ENCODE measurements around the gene GRAMD4. TPM values are rescaled to one million over a fixed set of nuclear protein-coding genes. Genes with fewer than 3 reads are reported as not detected.

GRAMD4 gene
- total and polyA plus RNA-seq, 10 of the 15 experiments (the other 5 are each of a cell fraction or from before 2014, with no cell fraction given) = 0.21 to 45.5 (median 10.6) TPM

DNA sequence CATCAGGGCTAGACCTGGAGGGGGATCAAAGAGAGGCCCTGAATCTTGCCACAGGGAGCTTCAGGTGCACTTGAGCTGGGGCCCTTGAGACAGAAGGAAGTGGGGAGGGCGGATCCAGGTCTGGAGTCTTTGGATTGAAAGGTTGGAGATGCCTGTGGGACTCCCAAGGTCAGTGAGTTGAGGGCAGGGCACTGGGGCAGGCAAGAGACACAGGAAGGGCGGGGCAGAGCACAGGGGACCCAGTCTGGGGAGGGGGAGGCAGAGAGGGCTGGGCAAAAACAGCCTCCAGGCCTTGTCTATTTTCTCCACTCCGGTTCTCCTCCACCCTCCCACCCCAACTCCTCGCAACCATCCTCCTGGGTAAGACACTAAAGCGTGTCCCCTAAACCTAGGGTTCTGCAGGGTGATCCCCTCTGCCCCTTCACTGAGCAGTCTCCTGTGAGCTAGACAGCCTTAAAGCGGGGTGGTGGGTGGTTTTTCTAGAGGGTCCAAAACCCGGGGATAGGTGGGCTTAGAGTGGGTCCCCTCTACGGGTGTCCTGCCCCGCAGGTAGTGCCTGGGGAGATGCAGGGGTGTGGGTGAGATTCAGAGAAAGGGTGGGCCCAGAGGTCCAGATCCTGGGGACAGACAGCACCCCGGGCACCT lies 44.2 kb upstream of the GRAMD4 start:
- intact Hi-C loops (cut with micrococcal nuclease; ENCODE audit: unreplicated experiment) = loop anchor here (5.0 kb wide), 1 partner anchor 36 kb away; no protein-coding TSS in a partner anchor
- ChIA-PET POLR2A (no interaction called here), SMC1A (ENCODE audit: uncharacterized antibody, unreplicated experiment) (interaction anchor here (0.6 kb wide), 1 partner anchor 114 kb away, joined by 4 read pairs; no protein-coding TSS in a partner anchor), CTCF (interaction anchor here (1.8 kb wide), 1 partner anchor 12 kb away, joined by 6 read pairs; no protein-coding TSS in a partner anchor), RAD21 (ENCODE audit: unreplicated experiment) (interaction anchor here (0.9 kb wide), 1 partner anchor 39 kb away, joined by 3 read pairs; no protein-coding TSS in a partner anchor)
- Histone ChIP-seq H4K20me1 (ENCODE audit: control insufficient read depth, insufficient read depth) (no peaks in the 10 kb centered on the region), H3K9ac (ENCODE audit: control insufficient read depth, insufficient read depth, low read length) (no peak overlapping the region; the same call in 1 of the 2 replicates), H2AFZ (ENCODE audit: control insufficient read depth, low read depth, low read length) (peak overlapping the region; percentile 72), H3K4me2 (ENCODE audit: control insufficient read depth, insufficient read depth) (peak overlapping the region; percentile 84), H3K9me3 (replicated peaks; ENCODE audit: control insufficient read depth, insufficient read depth, low read length) (peaks cover 5% of the 10 kb centered on the region; the same call in 1 of the 3 replicates), H3K27me3 (replicated peaks in 1 of 2; ENCODE audit: control insufficient read depth in 2 of 2, insufficient read depth in 2 of 2, low read length in 1 of 2) (no peaks in the 10 kb centered on the region; a peak in 1 of 4 replicates), H3K4me1 (ENCODE audit: control insufficient read depth, insufficient read depth, low read length) (peaks cover 8% of the 10 kb centered on the region), H3K27ac (ENCODE audit: control insufficient read depth, insufficient read depth) (no peak overlapping the region), H3K4me3 (no peak overlapping the region), H3K36me3 (ENCODE audit: control insufficient read depth in 2 of 2, insufficient read depth in 2 of 2, low read length in 1 of 2) (no peaks in the 10 kb centered on the region), H3K79me2 (ENCODE audit: control insufficient read depth, insufficient read depth, low read length) (no peaks in the 10 kb centered on the region; the same call in 1 of the 2 replicates)
- TF ChIP-seq MYC (IDR thresholded peaks at IDR 0.05; ENCODE audit: insufficient read depth, insufficient read length, insufficient replicate concordance, low read length, severe bottlenecking) (no peak), EP300 (IDR thresholded peaks at IDR 0.05; ENCODE audit: borderline replicate concordance in 1 of 2, control insufficient read depth in 1 of 2, low read depth in 2 of 2, low read length in 2 of 2) (no peak), TCF12 (IDR thresholded peaks at IDR 0.05; ENCODE audit: low read depth, low read length) (no peak)
- TF ChIP-seq, protein P1, sequence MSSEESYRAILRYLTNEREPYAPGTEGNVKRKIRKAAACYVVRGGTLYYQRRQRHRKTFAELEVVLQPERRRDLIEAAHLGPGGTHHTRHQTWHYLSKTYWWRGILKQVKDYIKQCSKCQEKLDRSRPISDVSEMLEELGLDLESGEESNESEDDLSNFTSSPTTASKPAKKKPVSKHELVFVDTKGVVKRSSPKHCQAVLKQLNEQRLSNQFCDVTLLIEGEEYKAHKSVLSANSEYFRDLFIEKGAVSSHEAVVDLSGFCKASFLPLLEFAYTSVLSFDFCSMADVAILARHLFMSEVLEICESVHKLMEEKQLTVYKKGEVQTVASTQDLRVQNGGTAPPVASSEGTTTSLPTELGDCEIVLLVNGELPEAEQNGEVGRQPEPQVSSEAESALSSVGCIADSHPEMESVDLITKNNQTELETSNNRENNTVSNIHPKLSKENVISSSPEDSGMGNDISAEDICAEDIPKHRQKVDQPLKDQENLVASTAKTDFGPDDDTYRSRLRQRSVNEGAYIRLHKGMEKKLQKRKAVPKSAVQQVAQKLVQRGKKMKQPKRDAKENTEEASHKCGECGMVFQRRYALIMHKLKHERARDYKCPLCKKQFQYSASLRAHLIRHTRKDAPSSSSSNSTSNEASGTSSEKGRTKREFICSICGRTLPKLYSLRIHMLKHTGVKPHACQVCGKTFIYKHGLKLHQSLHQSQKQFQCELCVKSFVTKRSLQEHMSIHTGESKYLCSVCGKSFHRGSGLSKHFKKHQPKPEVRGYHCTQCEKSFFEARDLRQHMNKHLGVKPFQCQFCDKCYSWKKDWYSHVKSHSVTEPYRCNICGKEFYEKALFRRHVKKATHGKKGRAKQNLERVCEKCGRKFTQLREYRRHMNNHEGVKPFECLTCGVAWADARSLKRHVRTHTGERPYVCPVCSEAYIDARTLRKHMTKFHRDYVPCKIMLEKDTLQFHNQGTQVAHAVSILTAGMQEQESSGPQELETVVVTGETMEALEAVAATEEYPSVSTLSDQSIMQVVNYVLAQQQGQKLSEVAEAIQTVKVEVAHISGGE (CRISPR knock-in tag; IDR thresholded peaks at IDR 0.05) = no peak
- TF ChIP-seq, protein P2, sequence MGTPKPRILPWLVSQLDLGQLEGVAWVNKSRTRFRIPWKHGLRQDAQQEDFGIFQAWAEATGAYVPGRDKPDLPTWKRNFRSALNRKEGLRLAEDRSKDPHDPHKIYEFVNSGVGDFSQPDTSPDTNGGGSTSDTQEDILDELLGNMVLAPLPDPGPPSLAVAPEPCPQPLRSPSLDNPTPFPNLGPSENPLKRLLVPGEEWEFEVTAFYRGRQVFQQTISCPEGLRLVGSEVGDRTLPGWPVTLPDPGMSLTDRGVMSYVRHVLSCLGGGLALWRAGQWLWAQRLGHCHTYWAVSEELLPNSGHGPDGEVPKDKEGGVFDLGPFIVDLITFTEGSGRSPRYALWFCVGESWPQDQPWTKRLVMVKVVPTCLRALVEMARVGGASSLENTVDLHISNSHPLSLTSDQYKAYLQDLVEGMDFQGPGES (IDR thresholded peaks at IDR 0.05) = no peak
- TF ChIP-seq, protein P3, sequence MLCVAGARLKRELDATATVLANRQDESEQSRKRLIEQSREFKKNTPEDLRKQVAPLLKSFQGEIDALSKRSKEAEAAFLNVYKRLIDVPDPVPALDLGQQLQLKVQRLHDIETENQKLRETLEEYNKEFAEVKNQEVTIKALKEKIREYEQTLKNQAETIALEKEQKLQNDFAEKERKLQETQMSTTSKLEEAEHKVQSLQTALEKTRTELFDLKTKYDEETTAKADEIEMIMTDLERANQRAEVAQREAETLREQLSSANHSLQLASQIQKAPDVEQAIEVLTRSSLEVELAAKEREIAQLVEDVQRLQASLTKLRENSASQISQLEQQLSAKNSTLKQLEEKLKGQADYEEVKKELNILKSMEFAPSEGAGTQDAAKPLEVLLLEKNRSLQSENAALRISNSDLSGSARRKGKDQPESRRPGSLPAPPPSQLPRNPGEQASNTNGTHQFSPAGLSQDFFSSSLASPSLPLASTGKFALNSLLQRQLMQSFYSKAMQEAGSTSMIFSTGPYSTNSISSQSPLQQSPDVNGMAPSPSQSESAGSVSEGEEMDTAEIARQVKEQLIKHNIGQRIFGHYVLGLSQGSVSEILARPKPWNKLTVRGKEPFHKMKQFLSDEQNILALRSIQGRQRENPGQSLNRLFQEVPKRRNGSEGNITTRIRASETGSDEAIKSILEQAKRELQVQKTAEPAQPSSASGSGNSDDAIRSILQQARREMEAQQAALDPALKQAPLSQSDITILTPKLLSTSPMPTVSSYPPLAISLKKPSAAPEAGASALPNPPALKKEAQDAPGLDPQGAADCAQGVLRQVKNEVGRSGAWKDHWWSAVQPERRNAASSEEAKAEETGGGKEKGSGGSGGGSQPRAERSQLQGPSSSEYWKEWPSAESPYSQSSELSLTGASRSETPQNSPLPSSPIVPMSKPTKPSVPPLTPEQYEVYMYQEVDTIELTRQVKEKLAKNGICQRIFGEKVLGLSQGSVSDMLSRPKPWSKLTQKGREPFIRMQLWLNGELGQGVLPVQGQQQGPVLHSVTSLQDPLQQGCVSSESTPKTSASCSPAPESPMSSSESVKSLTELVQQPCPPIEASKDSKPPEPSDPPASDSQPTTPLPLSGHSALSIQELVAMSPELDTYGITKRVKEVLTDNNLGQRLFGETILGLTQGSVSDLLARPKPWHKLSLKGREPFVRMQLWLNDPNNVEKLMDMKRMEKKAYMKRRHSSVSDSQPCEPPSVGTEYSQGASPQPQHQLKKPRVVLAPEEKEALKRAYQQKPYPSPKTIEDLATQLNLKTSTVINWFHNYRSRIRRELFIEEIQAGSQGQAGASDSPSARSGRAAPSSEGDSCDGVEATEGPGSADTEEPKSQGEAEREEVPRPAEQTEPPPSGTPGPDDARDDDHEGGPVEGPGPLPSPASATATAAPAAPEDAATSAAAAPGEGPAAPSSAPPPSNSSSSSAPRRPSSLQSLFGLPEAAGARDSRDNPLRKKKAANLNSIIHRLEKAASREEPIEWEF (IDR thresholded peaks at IDR 0.05; ENCODE audit: insufficient replicate concordance, low read depth, low read length) = no peak
- ATAC-seq (no peak), DNase-seq (ENCODE audit: low read depth, low spot score) (no peak), FAIRE-seq (no peak)
- in situ Hi-C loops (cut with MboI) = no loop called here
- WGBS (ENCODE audit: insufficient coverage, insufficient replicate concordance, low lambda C conversion rate, missing lambda C conversion rate) = 49% methylated on average over 10 of the region's 10 CpGs
- no TSS peak for BruUV-seq (replicated peaks)
